ENCODE measurements around the gene CDH12.
"Not testable (repeated sequence)": the region's sequence is repeated elsewhere in the genome, so short reads cannot be mapped to it uniquely, and the experiment has no call there.

Gene CDH12

DNA sequence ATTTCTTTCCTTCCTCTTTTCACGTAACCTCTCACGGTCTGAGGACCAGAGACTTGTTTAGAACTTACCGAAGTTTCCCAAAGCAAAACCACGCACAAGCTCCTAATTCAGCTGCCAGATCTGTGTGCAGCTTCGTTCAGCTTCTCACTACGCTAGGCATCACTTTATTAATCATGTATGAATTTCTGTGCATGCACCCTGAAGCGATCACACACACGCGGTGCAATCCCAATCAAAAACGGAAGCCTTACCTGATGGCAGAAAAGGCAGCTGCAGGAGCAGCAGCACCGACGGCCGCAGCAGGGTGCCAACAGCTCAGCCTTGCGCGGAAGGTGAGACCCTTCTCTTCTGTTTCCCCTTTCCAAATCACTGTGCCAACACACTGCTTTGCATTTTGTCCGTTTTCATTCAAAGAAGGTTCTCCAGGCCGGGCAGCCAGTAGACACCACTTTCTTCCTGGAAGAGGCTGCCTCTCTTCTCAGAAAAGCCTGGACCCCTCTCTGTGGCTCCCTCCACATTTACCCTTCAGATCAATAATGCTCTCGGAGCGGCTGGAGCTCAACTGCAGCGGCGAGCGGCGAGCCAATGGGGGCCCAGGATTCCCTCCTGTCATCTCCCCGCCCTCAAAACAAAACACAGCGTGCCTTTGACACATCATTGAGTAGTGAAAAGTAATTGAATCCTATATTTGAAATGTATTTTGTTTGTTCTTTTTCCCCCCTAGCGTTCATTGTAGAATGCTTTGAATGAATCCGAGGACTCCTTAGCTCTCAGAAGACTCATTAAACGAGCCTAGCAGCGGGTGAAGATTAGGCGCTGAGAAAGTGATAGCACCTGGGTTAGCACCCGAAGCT is at the start of gene CDH12:
TSS of gene CDH12 (minus strand) at position 538 of the 854 bp plus-strand sequence.
- H3K4me3 ChIP-seq (ENCODE audit: low read depth, low read length), result peak within 1 kb of the TSS; percentile 55

DNA sequence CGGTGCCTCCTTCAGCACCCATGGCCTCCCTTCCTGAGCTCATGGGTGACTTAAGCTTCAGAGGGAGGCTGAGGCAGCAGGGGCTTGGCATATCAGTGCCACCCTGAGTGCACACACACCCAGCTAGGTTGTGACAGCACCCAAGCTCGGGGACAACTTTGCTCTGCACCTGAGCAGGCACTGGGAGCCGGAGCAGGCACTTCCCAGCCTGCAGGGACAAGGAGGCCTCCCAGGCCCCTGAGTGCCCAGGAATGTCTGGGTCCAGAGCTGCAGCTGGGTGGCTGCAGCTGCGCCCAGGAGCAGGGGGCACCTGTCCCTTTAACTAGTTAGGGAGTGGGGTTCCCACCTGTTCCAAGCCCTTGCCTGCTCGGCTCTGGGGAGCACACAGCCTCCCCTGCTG is 48.7 kb upstream of the CDH12 start:
- no peak overlapping the region for H3K4me3 ChIP-seq (ENCODE audit: low read depth, low read length)

DNA sequence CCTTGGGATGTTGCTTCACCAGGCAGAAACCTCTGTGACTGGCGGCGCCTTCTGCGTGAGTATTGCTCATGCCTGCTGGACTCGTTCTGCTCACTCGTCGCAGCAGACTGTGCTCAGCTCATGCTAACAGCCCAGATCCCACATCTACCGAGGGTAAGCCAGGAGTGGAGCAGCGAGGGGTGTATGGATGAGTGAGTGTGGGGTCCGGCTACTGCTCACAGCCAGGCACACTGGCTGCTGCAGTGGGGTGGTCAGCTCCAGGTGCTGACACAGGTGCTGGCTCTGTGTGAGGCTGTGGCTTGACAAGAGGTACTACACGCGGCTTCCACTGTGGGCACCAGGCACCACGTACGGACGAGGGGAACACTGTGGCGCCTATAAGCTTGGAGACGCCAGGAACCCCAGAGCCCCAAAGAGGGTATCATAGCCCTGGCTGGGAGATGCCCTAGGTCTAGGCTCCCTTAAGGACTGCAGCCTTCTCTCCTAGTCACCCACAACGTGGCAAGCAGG is 47.7 kb upstream of the CDH12 start:
- no peak overlapping the region for H3K4me3 ChIP-seq (ENCODE audit: low read depth, low read length)

- H3K4me3 ChIP-seq (ENCODE audit: low read depth, low read length), result no peak overlapping the region
Observed at GRCh38 chr5:22899341-22899740, 46.2 kb upstream of the CDH12 start.

- H3K4me3 ChIP-seq (ENCODE audit: low read depth, low read length), result no peak overlapping the region
Observed at GRCh38 chr5:22896152-22896551, 43.0 kb upstream of the CDH12 start.

DNA sequence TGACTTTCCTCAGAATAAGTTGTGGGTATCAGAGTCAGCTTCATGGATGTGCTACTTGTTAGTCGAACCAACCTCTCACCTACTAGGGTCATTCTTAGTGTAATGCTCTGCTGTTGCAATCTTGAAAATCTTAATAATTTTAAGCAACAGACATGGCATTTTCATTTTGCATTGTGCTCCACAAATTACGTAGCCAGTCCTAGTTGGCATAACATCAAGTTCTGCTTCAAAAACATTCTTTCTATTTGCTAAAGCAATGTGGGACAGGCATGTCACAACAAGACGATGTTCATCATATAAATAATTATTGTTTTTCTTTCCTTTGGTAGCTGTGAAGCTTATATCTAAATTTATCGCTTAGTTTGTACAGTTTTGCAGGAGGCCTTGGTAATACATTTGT is 39.3 kb upstream of the CDH12 start:
- H3K4me3 ChIP-seq (ENCODE audit: low read depth, low read length), result no peak overlapping the region

- H3K4me3 ChIP-seq (ENCODE audit: low read depth, low read length), result no peak overlapping the region
Observed at GRCh38 chr5:22889720-22890119, 36.6 kb upstream of the CDH12 start.

- H3K4me3 ChIP-seq (ENCODE audit: low read depth, low read length), result no peak overlapping the region
Observed at GRCh38 chr5:22887566-22887965, 34.4 kb upstream of the CDH12 start.

DNA sequence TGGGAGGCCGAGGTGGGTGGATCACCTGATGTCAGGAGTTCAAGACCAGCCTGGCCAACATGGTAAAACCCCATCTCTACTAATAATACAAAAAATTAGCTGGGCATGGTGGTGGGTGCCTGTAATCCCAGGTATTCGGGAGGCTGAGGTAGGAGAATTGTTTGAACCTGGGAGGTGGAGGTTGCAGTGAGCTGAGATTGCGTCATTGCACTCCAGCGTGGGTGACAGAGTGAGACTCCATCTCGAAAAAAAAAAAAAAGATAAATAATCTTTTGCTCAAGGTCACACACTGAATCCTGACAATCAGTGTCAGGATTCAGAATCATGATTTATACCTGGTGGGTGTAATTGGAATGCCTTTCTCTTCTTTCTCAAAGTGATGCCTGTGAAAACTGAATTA is 5.8 kb upstream of the CDH12 start:
- H3K4me3 ChIP-seq (ENCODE audit: low read depth, low read length), result not testable (repeated sequence)

DNA sequence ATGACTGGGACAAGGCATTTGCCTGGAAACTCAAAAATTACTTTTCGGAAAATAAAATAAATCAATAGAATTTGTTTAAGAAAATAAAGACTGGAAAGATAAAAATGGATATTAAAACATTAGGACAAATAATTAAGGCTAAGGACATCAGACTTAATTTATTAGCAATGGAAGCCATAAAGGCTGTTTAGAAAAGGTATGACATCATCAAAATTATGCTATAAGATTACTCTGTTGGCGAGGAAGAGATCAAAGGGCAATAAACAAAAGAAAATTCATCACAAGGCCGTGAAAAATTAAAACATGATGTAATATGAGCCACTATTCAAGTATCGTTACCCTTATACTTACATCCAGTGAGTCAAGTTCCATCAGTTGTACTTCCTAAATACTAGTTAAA is 2.7 kb upstream of the CDH12 start:
- no peak overlapping the region for H3K4me3 ChIP-seq (ENCODE audit: low read depth, low read length)

DNA sequence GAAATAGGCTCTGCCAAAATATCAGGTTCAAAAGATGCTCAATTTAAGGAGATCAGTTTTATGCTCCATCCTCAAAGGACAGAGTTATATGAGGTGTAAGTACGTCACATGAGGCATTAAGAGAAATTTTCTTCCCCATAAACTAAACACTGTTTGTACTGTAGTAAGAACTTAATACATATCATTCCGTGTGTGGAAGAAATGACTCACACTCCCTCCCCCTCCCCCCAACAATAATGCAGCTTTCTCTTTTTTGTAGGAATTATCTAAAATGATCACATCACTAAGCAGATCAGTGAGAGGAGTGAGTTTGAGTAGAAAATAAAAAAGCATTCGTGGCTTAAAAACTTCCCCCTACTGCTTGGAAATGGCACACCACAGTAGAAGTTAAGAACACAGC is 2.2 kb downstream of the CDH12 start:
- H3K4me3 ChIP-seq (ENCODE audit: low read depth, low read length), result no peak overlapping the region

GRCh38 chr5:22846693-22847092 is 6.5 kb downstream of the CDH12 start:
- no peak overlapping the region for H3K4me3 ChIP-seq (ENCODE audit: low read depth, low read length)

DNA sequence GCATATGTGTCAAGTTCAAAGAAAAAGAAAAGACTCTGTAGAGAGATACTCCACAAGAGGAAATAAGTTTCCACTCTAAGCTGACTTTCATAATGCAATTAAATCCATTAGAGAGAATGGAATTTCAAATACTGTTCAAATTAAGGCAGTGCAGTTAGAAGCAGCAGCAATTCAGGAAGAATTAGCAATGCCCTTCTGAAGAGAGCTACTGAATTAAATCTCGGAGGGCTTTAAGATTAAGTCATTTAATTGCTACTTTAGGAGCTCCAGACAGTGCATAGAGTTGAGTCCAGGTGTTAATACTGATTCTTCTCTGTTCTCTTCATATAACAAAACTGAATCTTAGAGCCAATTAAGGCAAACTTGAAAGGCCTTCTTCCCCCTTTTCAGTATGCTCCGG is 8.5 kb downstream of the CDH12 start:
- no peak overlapping the region for H3K4me3 ChIP-seq (ENCODE audit: low read depth, low read length)

DNA sequence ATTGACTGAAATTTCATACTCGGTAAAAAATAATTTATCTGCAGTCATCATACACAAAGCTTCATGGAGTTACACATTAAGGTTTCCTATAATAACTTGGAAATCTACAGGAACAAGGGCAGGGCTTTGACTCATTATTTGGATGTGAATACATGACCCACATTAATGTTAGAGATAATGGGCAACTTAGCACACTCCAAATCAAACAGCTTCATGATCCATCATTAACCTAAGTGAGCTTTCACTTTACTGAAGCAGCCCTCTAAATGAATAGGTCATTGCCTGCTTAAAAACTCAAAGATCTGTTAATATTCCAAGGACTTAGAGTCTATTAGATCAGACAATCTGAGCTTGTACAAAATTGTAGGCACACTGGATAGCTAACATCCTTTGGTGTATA is 9.0 kb downstream of the CDH12 start:
- H3K4me3 ChIP-seq (ENCODE audit: low read depth, low read length), result no peak overlapping the region

DNA sequence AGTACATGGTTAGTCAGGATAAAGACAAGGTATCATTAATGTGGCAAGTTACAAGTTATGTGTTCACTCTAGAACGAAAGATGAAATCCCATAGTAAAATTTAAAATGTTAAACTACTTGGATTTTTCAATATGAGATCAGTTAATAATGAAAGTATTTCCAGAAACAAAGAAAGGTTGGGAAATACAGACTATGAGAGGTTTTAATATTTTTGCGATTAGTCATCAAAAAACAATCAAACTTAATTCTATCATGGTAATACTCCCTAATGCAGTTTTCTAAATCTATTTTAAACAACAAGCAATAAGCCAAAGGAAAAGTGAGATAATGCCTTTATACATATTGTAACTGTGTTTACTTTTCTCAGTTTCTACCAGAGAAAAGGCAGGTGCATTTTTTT is 10.6 kb downstream of the CDH12 start:
- no peak overlapping the region for H3K4me3 ChIP-seq (ENCODE audit: low read depth, low read length)

DNA sequence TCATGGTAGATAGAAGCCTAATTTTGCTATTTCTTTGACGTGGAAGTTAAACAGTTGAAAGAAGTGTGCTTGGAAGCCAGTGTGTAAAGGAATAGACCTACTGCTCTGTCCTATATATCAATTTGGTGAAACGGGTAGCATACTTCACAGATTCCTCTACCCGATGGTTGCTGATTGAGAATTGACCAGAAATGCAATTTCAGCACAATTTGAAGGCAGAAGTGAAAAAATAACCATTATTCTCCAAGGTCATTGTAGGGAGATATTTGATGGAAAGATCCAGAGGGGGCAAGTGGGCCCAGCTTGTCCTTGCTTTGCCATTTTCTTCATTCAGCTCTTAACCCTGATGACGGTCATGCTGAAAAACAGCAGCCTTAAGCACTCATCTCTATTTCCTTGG is 15.3 kb downstream of the CDH12 start:
- no peak overlapping the region for H3K4me3 ChIP-seq (ENCODE audit: low read depth, low read length)

GRCh38 chr5:22835686-22836085 is 17.5 kb downstream of the CDH12 start:
- H3K4me3 ChIP-seq (ENCODE audit: low read depth, low read length), result no peak overlapping the region

GRCh38 chr5:22793463-22793862 is 59.7 kb downstream of the CDH12 start:
- H3K4me3 ChIP-seq (ENCODE audit: low read depth, low read length), result no peak overlapping the region

DNA sequence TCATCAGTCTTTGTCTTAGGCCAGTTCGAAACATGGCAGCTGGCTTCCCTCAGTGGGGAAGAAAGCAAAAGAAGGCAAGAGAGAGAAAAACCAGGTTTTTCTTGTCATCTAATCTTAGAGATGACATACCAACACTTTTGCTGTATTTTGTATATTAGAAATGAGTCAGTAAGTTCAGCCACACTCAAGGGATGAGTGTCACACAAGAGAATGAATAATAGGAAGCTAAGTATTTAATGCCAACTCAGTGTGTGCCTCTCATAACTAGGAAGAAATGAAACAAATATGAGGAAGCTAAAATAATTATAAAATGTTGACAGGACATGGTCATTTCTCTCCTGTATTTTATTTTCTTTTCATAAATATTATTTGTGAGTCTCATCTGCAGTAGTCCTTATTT is 65.3 kb downstream of the CDH12 start:
- no peak overlapping the region for H3K4me3 ChIP-seq (ENCODE audit: low read depth, low read length)

DNA sequence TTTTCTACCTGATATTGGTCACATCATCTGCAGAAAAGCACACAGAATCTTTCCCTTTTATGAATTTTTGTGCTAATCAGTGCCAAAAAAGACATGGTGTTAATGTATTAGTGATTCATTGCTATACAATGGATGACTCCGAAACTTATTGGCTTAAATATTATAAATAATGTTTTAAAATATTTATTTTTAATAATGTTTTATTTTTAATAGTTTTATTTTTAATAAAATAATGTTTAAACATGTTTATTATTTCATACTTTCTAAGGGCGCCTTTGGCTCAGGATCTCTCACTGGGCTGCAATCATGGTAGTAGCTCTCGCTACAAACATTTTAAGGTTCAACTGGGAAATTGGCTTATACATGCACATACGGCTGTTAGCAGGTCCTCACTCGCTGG is 65.7 kb downstream of the CDH12 start:
- no peak overlapping the region for H3K4me3 ChIP-seq (ENCODE audit: low read depth, low read length)

GRCh38 chr5:22780756-22781155 is 72.4 kb downstream of the CDH12 start:
- no peak overlapping the region for H3K4me3 ChIP-seq (ENCODE audit: low read depth, low read length)

- H3K4me3 ChIP-seq (ENCODE audit: low read depth, low read length), result no peak overlapping the region
Observed at GRCh38 chr5:22779499-22779898, 73.6 kb downstream of the CDH12 start.

- H3K4me3 ChIP-seq (ENCODE audit: low read depth, low read length), result no peak overlapping the region
Observed at GRCh38 chr5:22776285-22776684, 76.9 kb downstream of the CDH12 start.

Measured in iPS-11a (cell line).